Mononuclear cell (primary cell): Measurements from ENCODE around the gene PNPLA2. TPM values are rescaled to one million over a fixed set of nuclear protein-coding genes. Genes with fewer than 3 reads are reported as not detected.
A peak's percentile ranks its signal among the peaks of the same experiment; 100 is the strongest.

Source experiments
- H3K27me3 ChIP-seq: 2 replicates; pipeline ENCODE4 v1.6.0; 2011; ENCODE audit warnings: low read length, control low read depth; ENCODE audit not compliant: insufficient read depth
- H3K4me1 ChIP-seq: 2 replicates; pipeline ENCODE4 v1.5.1; 2011; ENCODE audit warnings: mild to moderate bottlenecking, low read length, control low read depth; ENCODE audit not compliant: insufficient read depth
- H3K4me3 ChIP-seq: 2 replicates; pipeline ENCODE4 v1.5.1; 2011; ENCODE audit warnings: mild to moderate bottlenecking, low read length, moderate library complexity
- H3K9me3 ChIP-seq: 2 replicates; pipeline ENCODE4 v1.5.1; 2011; ENCODE audit warnings: low read depth, mild to moderate bottlenecking, control low read depth, low read length
- total RNA-seq: library from RNA; depleted of rRNA; stranded (reverse); fragments of >200 nt; gene quantifications from one replicate; pipeline ENCODE4 v1.2.3, GENCODE V29; 2012

The PNPLA2 gene
- total RNA-seq, 1 donor = 81.0 TPM

DNA sequence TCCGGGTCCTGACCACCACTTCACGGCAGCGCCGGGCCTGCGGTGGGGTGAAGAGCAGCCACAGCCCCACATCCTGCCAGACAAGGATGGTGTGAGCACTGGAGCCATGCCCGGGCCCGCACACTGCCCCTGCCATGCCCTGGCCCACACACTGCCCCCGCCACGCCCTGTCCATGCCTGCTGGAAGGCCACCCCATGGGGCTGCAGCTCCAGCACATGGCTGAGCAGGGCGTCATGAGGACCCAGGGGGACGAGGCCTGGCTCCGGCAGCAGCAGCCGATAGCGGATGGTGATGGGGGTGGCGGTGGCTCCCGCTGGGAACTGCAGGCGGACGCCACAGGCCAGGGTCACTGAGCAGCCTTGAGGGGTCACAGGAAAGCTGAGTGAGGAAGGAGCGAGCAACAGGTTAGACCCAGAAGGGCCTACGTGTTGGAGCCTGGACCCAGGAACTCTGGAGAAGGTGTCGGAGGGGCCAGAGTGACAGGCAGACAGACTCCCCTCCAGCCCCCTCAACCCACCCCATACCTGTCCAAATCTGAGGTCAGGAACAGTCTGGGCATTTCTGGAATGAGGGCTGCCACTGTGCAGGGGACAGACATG is 16.6 kb upstream of the PNPLA2 start:
- no peaks in the 10 kb centered on the region for H3K9me3 ChIP-seq
- peaks cover 30% of the 10 kb centered on the region for H3K4me1 ChIP-seq
- no peak overlapping the region for H3K4me3 ChIP-seq
- no peaks in the 10 kb centered on the region for H3K27me3 ChIP-seq

DNA sequence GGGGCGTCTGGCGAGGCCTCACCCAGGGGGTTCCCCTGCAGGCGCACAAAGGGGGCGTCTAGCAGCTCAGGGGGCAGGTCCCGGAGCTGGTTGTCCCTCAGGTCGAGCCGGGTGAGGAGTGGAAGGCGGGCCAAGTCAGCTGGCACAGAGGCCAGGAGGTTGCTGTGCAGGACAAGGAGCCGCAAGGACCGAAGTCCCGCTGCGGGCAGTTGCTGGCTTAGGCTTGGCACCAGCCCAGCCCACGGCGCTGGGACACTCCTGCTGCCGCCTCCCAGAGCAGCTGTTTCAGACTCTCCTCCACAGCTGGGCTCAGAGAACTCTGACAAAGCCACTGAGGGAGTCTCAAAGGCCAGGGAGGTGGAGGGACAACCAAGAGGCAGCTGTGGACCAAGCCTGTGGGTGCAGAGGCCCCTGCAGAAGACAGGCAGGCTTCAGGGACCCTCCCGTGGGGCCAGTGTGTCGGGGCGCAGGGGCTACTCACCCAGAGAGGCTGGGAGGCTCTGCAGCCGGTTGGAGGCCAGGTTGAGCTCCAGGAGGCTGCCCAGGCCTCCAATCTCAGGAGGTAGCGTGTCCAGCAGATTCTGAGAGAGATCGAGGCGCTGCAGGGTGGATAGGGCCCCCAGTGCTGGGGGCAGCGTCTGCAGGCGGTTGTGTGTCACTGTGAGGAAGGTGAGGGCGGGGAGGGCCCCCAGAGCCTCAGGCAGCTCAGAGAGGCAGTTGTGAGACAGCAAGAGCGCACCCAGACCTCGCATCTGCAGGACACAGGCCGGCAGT is 15.8 kb upstream of the PNPLA2 start:
- Histone ChIP-seq H3K27me3 (no peaks in the 10 kb centered on the region), H3K4me1 (peaks cover 26% of the 10 kb centered on the region), H3K4me3 (no peak overlapping the region), H3K9me3 (no peaks in the 10 kb centered on the region)

GRCh38 chr11:803467-803742 is 15.3 kb upstream of the PNPLA2 start:
- Histone ChIP-seq H3K27me3 (no peaks in the 10 kb centered on the region), H3K4me1 (peaks cover 28% of the 10 kb centered on the region), H3K9me3 (no peaks in the 10 kb centered on the region), H3K4me3 (no peak overlapping the region)

GRCh38 chr11:803770-804598 is 14.7 kb upstream of the PNPLA2 start:
- Histone ChIP-seq H3K9me3 (no peaks in the 10 kb centered on the region), H3K27me3 (no peaks in the 10 kb centered on the region), H3K4me1 (peaks cover 29% of the 10 kb centered on the region), H3K4me3 (peak overlapping the region; percentile 41)

- Histone ChIP-seq H3K27me3 (no peaks in the 10 kb centered on the region), H3K4me1 (peaks cover 29% of the 10 kb centered on the region), H3K9me3 (no peaks in the 10 kb centered on the region), H3K4me3 (peak overlapping the region; percentile 41)
Measured at GRCh38 chr11:804599-804964, 14.1 kb upstream of the PNPLA2 start.

DNA sequence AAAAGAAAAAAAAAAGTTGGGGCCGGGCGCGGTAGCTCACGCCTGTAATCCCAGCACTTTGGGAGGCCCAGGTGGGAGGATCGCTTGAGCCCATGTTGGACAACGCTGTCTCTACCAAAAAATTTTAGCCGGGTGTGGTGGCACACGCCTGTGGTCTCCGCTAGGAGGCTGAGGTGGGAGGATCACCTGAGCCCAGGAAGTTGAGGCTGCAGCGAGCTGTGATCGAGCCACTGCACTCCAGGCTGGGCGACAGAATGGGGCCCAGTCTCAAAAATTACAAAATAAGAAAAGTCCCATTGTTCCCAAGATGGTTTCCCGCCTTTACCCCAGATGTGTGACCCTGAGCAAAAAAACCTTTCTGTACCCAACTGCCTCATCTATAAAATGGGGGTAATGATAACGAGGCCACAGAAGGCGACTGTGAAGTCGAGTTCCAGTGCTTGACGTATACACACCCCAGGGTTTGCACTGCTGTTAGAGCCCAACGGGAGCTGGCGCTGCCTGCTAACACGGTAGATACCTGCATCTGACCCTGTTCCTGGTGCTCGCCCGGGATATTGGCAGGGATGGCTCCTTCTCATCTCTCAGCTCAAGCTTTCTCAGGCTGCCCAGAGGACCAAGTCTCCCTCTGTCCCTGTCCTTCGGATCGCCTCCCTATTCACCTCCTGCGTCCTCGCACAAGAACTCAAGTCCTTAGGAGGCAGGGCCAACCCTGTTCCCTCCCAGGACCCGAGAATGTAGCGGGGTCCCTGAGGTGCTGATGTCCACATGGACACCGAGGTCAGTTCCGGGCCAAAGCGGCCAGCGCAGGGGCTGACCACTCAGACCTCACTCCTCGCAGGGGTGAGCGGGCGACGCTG is 10.1 kb upstream of the PNPLA2 start:
- no peaks in the 10 kb centered on the region for H3K27me3 ChIP-seq
- peak overlapping the region; percentile 87 for H3K4me3 ChIP-seq
- no peaks in the 10 kb centered on the region for H3K9me3 ChIP-seq
- peaks cover 46% of the 10 kb centered on the region for H3K4me1 ChIP-seq

GRCh38 chr11:809287-810039 is 9.3 kb upstream of the PNPLA2 start, which contains the start of gene RPLP2:
Gene RPLP2 (plus strand): TSS chr11:809967. CDS start chr11:810235, 268 bp downstream.
- no peaks in the 10 kb centered on the region for H3K27me3 ChIP-seq
- peak within 1 kb of the TSS; percentile 87 for H3K4me3 ChIP-seq
- peaks cover 38% of the 10 kb centered on the region for H3K4me1 ChIP-seq
- H3K9me3 ChIP-seq = no peaks in the 10 kb centered on the region

- Histone ChIP-seq H3K27me3 (no peaks in the 10 kb centered on the region), H3K4me1 (peaks cover 34% of the 10 kb centered on the region), H3K9me3 (no peaks in the 10 kb centered on the region), H3K4me3 (peak overlapping the region; percentile 87)
Measured at GRCh38 chr11:810040-810567, 8.6 kb upstream of the PNPLA2 start.

DNA sequence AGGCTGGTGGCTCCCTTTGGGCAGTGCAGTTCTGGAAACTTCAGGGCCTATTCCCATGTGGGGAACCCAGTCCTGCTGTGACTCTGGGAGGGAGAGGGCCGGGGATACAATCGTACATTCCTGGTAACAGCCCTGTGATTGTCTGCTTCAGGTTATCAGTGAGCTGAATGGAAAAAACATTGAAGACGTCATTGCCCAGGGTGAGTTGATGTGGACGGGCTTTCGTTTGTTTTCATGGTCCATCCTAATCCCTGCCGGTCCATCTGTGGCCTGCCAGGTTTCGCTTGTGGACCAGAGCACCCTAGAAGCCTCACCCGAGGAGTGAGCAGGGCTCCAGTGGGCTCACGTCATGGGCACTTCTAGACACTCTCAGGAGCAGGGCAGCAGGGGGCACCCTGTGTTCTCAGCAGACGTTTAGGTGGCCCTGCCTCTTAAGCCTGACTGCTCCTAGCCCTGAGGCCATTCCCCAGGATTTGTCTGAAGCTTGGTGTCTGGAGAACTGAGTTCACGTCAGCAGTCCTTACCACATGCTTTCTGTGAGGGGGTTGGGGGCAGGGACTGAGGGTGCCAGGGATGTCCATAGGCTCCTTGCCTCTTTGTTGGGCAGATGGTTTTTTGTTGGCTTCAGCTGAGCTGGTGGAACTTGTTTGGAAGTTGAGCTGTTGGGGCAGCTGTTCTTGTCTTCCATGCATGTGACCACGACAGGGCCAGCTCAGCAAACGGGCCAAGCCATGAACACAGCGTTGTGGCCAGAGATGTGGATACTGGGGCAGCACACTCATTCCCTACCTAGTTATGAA is 7.1 kb upstream of the PNPLA2 start:
- no peak overlapping the region for H3K4me3 ChIP-seq
- H3K4me1 ChIP-seq = peaks cover 30% of the 10 kb centered on the region
- H3K9me3 ChIP-seq = no peaks in the 10 kb centered on the region

GRCh38 chr11:812390-812789 is 6.3 kb upstream of the PNPLA2 start:
- H3K4me1 ChIP-seq = peaks cover 30% of the 10 kb centered on the region
- no peaks in the 10 kb centered on the region for H3K9me3 ChIP-seq
- no peaks in the 10 kb centered on the region for H3K27me3 ChIP-seq
- H3K4me3 ChIP-seq = no peak overlapping the region

More for the DNA sequence above, 7.1 kb upstream of the PNPLA2 start:
- H3K27me3 ChIP-seq = no peaks in the 10 kb centered on the region

DNA sequence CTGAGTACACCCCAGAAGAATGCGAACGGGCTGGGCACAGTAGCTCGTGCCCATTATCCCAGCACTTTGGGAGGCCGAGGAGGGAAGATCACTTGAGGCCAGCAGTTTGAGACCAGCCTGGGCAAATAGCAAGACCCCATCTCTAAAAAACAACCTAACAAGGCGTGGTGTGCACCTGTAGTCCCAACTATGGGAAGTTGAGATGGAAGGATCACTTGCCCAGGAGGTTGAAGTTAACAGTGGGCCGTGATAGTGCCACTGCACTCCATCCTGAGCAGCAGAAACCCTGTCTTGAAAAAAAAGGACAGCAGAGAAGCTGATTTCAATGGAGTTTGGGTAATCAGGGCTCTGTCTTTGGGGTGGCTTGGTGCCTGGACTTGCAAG is 5.7 kb upstream of the PNPLA2 start:
- peaks cover 29% of the 10 kb centered on the region for H3K4me1 ChIP-seq
- H3K4me3 ChIP-seq = no peak overlapping the region
- H3K27me3 ChIP-seq = no peaks in the 10 kb centered on the region
- no peaks in the 10 kb centered on the region for H3K9me3 ChIP-seq

GRCh38 chr11:813456-814096 is 5.1 kb upstream of the PNPLA2 start:
- Histone ChIP-seq H3K27me3 (no peaks in the 10 kb centered on the region), H3K9me3 (no peaks in the 10 kb centered on the region)

More at GRCh38 chr11:813456-814096, 5.1 kb upstream of the PNPLA2 start:
- no peak overlapping the region for H3K4me3 ChIP-seq
- peaks cover 26% of the 10 kb centered on the region for H3K4me1 ChIP-seq
